SW480 (cell line): ENCODE measurements around the gene THSD7A.

Experiments used
- DNase-seq: peaks from one replicate; pipeline ENCODE4 v3.0.0-alpha.2; 2016; ENCODE audit warnings: low spot score

THSD7A gene

GRCh38 chr7:11810043-11810625, 21.9 kb downstream of the THSD7A start:
- DNase-seq, result no peak

- no peak for DNase-seq
These were observed 25.0 kb downstream of the THSD7A start for GRCh38 chr7:11807000-11807399.

- DNase-seq, result no peak
These were observed 27.4 kb downstream of the THSD7A start for GRCh38 chr7:11804621-11805020.

GRCh38 chr7:11795231-11795630, 36.8 kb downstream of the THSD7A start:
- no peak for DNase-seq

- no peak for DNase-seq
These were observed 39.8 kb downstream of the THSD7A start for GRCh38 chr7:11792166-11792565.

GRCh38 chr7:11788568-11788967, 43.4 kb downstream of the THSD7A start:
- no peak for DNase-seq

GRCh38 chr7:11787534-11787933, 44.5 kb downstream of the THSD7A start:
- DNase-seq, result no peak

- DNase-seq, result no peak
These were observed 45.8 kb downstream of the THSD7A start for GRCh38 chr7:11786186-11786585.

GRCh38 chr7:11784769-11785536, 47.0 kb downstream of the THSD7A start:
- no peak for DNase-seq

- no peak for DNase-seq
These were observed 51.9 kb downstream of the THSD7A start for GRCh38 chr7:11779864-11780674.

GRCh38 chr7:11776039-11776438, 56.0 kb downstream of the THSD7A start:
- no peak for DNase-seq

GRCh38 chr7:11775401-11775800, 56.6 kb downstream of the THSD7A start:
- DNase-seq, result no peak

- DNase-seq, result no peak
These were observed 63.7 kb downstream of the THSD7A start for GRCh38 chr7:11768263-11768662.

- DNase-seq, result no peak
These were observed 64.8 kb downstream of the THSD7A start for GRCh38 chr7:11767148-11767547.

- DNase-seq, result no peak
These were observed 71.6 kb downstream of the THSD7A start for GRCh38 chr7:11760372-11760771.

- no peak for DNase-seq
These were observed 73.3 kb downstream of the THSD7A start for GRCh38 chr7:11758627-11759111.

GRCh38 chr7:11757153-11757552, 74.8 kb downstream of the THSD7A start:
- DNase-seq, result no peak

GRCh38 chr7:11754933-11755332, 77.1 kb downstream of the THSD7A start:
- no peak for DNase-seq

- DNase-seq, result no peak
These were observed 77.9 kb downstream of the THSD7A start for GRCh38 chr7:11754123-11754522.

GRCh38 chr7:11753433-11753832, 78.6 kb downstream of the THSD7A start:
- no peak for DNase-seq

GRCh38 chr7:11751807-11752389, 80.1 kb downstream of the THSD7A start:
- no peak for DNase-seq

- no peak for DNase-seq
These were observed 80.7 kb downstream of the THSD7A start for GRCh38 chr7:11751315-11751714.
